GM18526 (cell line): ENCODE results near the gene TRPC6.

ENCODE experiments used
- POLR2A ChIP-seq: IDR thresholded peaks from 3 replicates; pipeline ENCODE4 v1.6.1; 2011; ENCODE audit not compliant: insufficient read length; ENCODE audit errors: extremely low read depth

The TRPC6 gene

DNA sequence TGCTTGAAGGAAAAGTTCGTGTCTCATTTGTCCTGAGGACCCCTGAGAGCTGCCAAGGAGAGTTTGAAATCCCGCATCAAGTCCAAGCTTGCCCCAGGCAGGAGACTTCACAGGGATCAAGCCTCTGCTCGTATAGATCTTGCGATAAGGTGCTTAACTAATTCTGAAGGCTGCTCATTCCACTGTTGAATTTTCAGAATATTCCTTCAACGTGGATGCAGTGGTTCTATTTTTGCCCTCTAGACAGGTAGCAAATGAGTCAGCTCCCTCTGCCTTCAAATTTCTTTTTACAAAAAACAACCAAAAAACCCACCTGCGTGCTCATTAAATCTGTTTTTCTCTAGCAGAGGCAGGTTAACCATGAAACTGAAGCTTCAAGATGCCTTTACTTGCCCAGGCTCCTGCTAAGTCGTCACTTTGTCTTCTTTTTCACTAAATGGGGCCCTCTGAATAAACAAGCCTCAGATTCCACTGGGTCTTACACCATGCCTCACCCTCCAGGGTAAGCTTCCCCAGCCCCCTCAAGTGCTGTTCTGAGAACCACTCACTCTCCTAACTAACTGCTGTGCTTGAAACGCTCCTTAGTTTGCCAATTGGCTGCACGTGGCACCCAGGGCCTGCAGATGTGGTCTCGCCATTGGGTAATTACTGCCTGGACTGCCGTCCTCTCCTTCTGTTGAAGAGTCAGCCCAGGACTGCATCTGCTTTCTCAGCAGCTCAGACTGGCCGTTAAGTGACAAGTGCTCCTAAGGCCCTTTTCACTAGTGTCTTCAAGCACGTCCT lies 105.0 kb downstream of the TRPC6 start:
- no peak for TF ChIP-seq POLR2A

- TF ChIP-seq POLR2A: no peak
These were observed 105.9 kb downstream of the TRPC6 start for GRCh38 chr11:101477926-101478325.

GRCh38 chr11:101476191-101476590 lies 107.6 kb downstream of the TRPC6 start:
- no peak for TF ChIP-seq POLR2A

GRCh38 chr11:101475699-101476098 lies 108.1 kb downstream of the TRPC6 start:
- no peak for TF ChIP-seq POLR2A

- TF ChIP-seq POLR2A: no peak
These were observed 109.1 kb downstream of the TRPC6 start for GRCh38 chr11:101474666-101475065.

- no peak for TF ChIP-seq POLR2A
These were observed 112.8 kb downstream of the TRPC6 start for GRCh38 chr11:101470881-101471520.

- no peak for TF ChIP-seq POLR2A
These were observed 113.4 kb downstream of the TRPC6 start for GRCh38 chr11:101470419-101470818.

GRCh38 chr11:101466352-101466751 lies 117.5 kb downstream of the TRPC6 start:
- no peak for TF ChIP-seq POLR2A

- no peak for TF ChIP-seq POLR2A
These were observed 124.8 kb downstream of the TRPC6 start for GRCh38 chr11:101459020-101459419.

GRCh38 chr11:101458161-101458560 lies 125.6 kb downstream of the TRPC6 start:
- TF ChIP-seq POLR2A: no peak

DNA sequence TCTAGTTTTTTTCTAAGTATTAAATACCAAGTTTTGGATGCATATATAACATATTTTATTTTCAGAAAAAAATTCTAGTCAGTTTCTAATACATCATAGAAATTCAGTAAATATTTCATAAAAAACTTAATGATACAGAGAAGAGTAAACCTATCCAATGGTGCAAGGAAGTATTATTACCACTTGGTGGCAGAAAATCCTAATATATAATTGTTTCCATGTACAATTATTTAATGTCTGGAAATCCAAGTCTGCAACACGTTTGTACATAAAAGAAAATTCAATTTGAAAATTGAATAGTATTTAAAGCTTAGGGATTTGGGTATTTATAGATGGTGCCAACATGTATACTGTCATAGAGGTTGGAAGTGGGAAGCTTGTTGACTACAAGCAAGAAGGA lies 127.0 kb downstream of the TRPC6 start:
- no peak for TF ChIP-seq POLR2A

DNA sequence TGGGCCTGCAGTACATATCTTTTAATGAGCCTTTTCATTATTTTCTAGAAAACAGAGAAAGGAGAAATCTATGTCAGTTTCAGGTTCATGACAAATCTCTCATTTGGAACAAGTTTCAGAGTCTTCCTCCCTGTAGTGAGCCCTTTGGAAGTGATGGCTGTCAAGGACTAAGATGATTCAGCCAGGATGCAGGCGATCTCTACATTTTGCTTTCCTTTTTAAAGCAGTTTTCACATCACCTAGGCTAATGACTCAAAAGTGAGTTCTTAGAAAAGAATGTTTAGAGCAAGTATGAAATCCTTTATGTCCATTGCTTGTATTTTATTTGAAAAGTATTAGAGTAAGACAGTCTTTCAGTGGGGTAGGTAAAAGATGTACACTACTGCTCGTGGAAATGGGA lies 130.1 kb downstream of the TRPC6 start:
- no peak for TF ChIP-seq POLR2A

- TF ChIP-seq POLR2A: no peak
These were observed 134.8 kb downstream of the TRPC6 start for GRCh38 chr11:101448881-101449442.

DNA sequence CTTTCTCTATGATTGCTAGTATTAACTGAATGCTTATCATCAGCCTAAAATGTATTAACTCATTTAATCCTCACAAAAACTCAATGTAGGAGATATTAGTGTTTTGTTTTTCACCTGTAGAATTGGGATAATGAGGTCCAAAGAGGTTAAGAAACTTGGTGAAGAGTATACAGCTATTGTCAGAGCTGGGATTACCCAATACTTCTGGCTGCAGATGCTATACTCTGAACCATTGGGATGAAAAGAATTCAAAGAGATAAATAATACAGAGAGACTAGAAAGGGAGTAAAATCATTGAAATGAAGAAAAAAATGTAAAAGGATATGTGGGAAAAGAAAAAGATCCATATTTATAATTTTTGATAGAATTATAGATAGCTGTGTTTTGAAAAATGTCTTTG lies 137.1 kb downstream of the TRPC6 start:
- TF ChIP-seq POLR2A: no peak

GRCh38 chr11:101446238-101446637 lies 137.6 kb downstream of the TRPC6 start:
- no peak for TF ChIP-seq POLR2A

DNA sequence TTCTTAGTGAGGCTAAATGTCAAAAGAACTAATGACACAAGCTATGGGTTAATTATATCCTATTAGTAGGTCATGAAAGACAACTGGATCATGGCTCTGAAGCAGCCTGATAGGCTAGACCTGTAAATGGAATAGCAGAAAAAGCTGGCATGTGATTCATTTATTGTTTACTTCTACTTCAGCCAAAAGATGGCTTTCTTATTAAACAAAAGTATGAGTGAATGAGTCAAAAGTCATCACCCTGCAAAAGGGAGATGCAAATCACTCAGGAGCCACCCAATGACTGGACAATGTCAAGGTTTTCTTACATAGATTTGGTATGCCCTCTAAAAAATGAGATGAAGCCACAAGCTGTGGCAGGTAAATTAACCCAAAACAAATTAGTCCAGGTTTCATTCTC lies 138.0 kb downstream of the TRPC6 start:
- no peak for TF ChIP-seq POLR2A
